ENCODE data around the gene NAV2.

GRCh38 chr11:19849107-19849789, 136.6 kb downstream of the NAV2 start:
- no peak for TF ChIP-seq CTCF (IDR thresholded peaks at IDR 0.05)
- no peak for TF ChIP-seq POLR2A (IDR thresholded peaks at IDR 0.05)
